Measurements from ENCODE around the gene CREBZF. TPM values are rescaled to one million over a fixed set of nuclear protein-coding genes. Genes with fewer than 3 reads are reported as not detected.

The CREBZF gene
- total and polyA plus RNA-seq, 2 experiments from 2014 or later: 34.8 to 82.2 TPM

DNA sequence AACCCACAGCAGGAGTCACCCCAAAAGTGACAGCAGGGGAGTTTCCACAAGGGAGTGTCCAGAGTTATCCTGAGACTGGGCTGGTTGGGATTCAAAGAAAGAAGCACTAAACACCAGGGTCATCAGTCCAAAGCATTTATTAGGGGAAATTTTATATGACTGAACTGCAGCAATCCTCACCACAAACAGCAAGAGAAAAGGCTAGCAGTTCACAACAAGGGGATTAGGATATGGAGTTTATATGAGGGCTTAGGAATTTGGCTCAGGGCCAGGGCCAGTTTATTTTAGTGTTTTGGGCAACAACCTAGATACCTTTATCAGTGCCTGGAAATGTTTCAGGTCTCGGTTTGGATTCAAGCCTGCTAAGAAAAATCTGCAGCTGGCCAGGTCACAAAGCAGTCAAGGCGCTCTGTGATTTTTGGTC, 21.7 kb downstream of the CREBZF start (continued):
- no peak for TF ChIP-seq ZNF462 (CRISPR knock-in tag; IDR thresholded peaks at IDR 0.05)
- no peak for TF ChIP-seq ZNF114 (CRISPR knock-in tag; IDR thresholded peaks at IDR 0.05)
- no peak for TF ChIP-seq CREB1 (CRISPR knock-in tag; IDR thresholded peaks at IDR 0.05; ENCODE audit: low read depth)
- TF ChIP-seq, protein P1, sequence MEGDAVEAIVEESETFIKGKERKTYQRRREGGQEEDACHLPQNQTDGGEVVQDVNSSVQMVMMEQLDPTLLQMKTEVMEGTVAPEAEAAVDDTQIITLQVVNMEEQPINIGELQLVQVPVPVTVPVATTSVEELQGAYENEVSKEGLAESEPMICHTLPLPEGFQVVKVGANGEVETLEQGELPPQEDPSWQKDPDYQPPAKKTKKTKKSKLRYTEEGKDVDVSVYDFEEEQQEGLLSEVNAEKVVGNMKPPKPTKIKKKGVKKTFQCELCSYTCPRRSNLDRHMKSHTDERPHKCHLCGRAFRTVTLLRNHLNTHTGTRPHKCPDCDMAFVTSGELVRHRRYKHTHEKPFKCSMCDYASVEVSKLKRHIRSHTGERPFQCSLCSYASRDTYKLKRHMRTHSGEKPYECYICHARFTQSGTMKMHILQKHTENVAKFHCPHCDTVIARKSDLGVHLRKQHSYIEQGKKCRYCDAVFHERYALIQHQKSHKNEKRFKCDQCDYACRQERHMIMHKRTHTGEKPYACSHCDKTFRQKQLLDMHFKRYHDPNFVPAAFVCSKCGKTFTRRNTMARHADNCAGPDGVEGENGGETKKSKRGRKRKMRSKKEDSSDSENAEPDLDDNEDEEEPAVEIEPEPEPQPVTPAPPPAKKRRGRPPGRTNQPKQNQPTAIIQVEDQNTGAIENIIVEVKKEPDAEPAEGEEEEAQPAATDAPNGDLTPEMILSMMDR (conservative IDR thresholded peaks at IDR 0.05; ENCODE audit: low read depth in 2 of 2): no peak
- TF ChIP-seq NANOG (IDR thresholded peaks at IDR 0.05; ENCODE audit: borderline replicate concordance): no peak
- no peak for TF ChIP-seq EZH2phosphoT487 (IDR thresholded peaks at IDR 0.05; ENCODE audit: unreplicated experiment)
- no peak for TF ChIP-seq STAT1 (IDR thresholded peaks at IDR 0.05; ENCODE audit: unreplicated experiment)
- TF ChIP-seq JUNB (IDR thresholded peaks at IDR 0.05; ENCODE audit: unreplicated experiment): no peak

DNA sequence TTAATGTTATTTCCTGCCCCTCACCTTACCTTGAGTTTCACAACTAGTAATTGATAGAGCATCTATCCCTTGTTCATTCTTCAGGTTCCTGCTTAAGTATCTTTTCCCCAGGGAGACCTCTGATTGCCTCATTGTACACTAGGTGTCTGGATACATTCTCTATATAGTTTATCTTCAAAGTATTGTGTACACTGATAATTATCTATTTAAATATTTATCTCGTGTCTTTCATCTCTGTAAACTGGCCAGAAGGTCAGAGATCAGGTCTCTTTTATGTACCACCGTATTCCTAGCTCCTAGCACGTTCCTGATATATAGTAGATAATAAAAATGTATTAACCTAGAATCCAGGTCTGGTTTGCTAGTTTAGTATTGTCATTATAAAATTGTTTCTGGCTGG, 30.2 kb downstream of the CREBZF start:
- no peak overlapping the region for H3K4me3 Mint-ChIP-seq
- no peaks in the 10 kb centered on the region; the same call in none of the 2 replicates for H4K20me1 ChIP-seq (replicated peaks; ENCODE audit: insufficient read depth)
- H3K27ac Mint-ChIP-seq: no peak overlapping the region
- H3K4me2 ChIP-seq: no peak overlapping the region
- H3K36me3 Mint-ChIP-seq (ENCODE audit: low read depth): peaks cover 45% of the 10 kb centered on the region
- H2AFZ ChIP-seq: no peak overlapping the region
- no peak for DNase-seq (ENCODE audit: low spot score)
- H3K4me3 ChIP-seq: no peak overlapping the region
- H3K27ac ChIP-seq (ENCODE audit: low read depth): no peak overlapping the region
- 0 out of 2 replicates have a peak, but pooled peaks cover 3% of the 10 kb centered on the region for H3F3A ChIP-seq (replicated peaks; ENCODE audit: low read depth)
- H3K27me3 Mint-ChIP-seq (ENCODE audit: insufficient read depth, low read depth, poor library complexity): peaks cover 3% of the 10 kb centered on the region
- H3K79me2 ChIP-seq (replicated peaks; ENCODE audit: insufficient read depth): peaks cover 52% of the 10 kb centered on the region
- no peaks in the 10 kb centered on the region for H3K9me2 ChIP-seq (ENCODE audit: insufficient read depth)
- H3K36me3 ChIP-seq (ENCODE audit: insufficient read depth): peaks cover 36% of the 10 kb centered on the region
- 0 out of 2 replicates have a peak, but pooled peaks cover 1% of the 10 kb centered on the region for H3K4me1 ChIP-seq (ENCODE audit: insufficient read depth)
- no peaks in the 10 kb centered on the region for H3K9me3 Mint-ChIP-seq
- H3K27me3 ChIP-seq (ENCODE audit: insufficient read depth): no peaks in the 10 kb centered on the region
- H3K4me1 Mint-ChIP-seq: no peaks in the 10 kb centered on the region
- no peak for ATAC-seq
- TF ChIP-seq STAT1 (IDR thresholded peaks at IDR 0.05; ENCODE audit: unreplicated experiment): no peak
- TF ChIP-seq ZNF331 (CRISPR knock-in tag; IDR thresholded peaks at IDR 0.05; ENCODE audit: low read depth): no peak
- no peak for TF ChIP-seq EZH2phosphoT487 (IDR thresholded peaks at IDR 0.05; ENCODE audit: unreplicated experiment)

Measured in GM23338 (cell line).